Upper lobe of right lung (tissue), 1 donor: ENCODE data around the gene OR51I2. TPM values are rescaled to one million over a fixed set of nuclear protein-coding genes. Genes with fewer than 3 reads are reported as not detected.

ENCODE experiments used
- ATAC-seq: fragments of 200-7000 bp; cut with Tn5 transposase; one replicate; pipeline ENCODE4 v1.9.1; 2020; ENCODE audit warnings: mild to moderate bottlenecking, moderate library complexity
- DNase-seq: peaks from one replicate; pipeline ENCODE4 v3.0.0-alpha.2; 2020
- H3K27ac ChIP-seq: fragments of 200-600 bp; one replicate; pipeline ENCODE4 v1.8.0; 2022
- H3K27me3 ChIP-seq: fragments of 200-600 bp; one replicate; pipeline ENCODE4 v1.8.0; 2022; ENCODE audit warnings: mild to moderate bottlenecking
- H3K36me3 ChIP-seq: fragments of 200-600 bp; one replicate; pipeline ENCODE4 v1.8.0; 2022
- H3K4me1 ChIP-seq: fragments of 200-600 bp; one replicate; pipeline ENCODE4 v1.8.0; 2022
- H3K4me3 ChIP-seq: fragments of 200-600 bp; one replicate; pipeline ENCODE4 v1.8.0; 2022; ENCODE audit warnings: mild to moderate bottlenecking
- H3K9me3 ChIP-seq: fragments of 200-600 bp; one replicate; pipeline ENCODE4 v1.8.0; 2022
- CTCF ChIP-seq: fragments of 200-600 bp; IDR thresholded peaks from one replicate; pipeline ENCODE4 v1.8.0; 2022; ENCODE audit warnings: antibody characterized with exemption
- intact Hi-C: fragments of 100-400 bp; cut with DNase I; formaldehyde crosslinking; loops from one replicate; pipeline ENCODE4 v1.11.0; 2022
- total RNA-seq: library from RNA; stranded (reverse); fragmentation: NEBNext Ultra II Directional; extraction: Animal tissue kit (Norgen Biotek cat#: 25700); gene quantifications from one replicate; pipeline ENCODE4 v1.2.1, GENCODE V29; 2021
- donor health status: DM: no; HTN: yes; CAD: no; lungs with severe emphysema.

The OR51I2 gene
- total RNA-seq, 1 donor from 2014 or later, result not detected

GRCh38 chr11:5505363-5506048, 56.4 kb downstream of the OR51I2 start:
- no peaks in the 10 kb centered on the region for H3K27me3 ChIP-seq
- ATAC-seq, result no peak
- H3K36me3 ChIP-seq, result no peaks in the 10 kb centered on the region
- TF ChIP-seq CTCF, result no peak
- no peak overlapping the region for H3K27ac ChIP-seq
- H3K9me3 ChIP-seq, result no peaks in the 10 kb centered on the region
- no peaks in the 10 kb centered on the region for H3K4me1 ChIP-seq
- intact Hi-C loops, result no loop called here
- DNase-seq, result no peak
- H3K4me3 ChIP-seq, result no peak overlapping the region

Other genes starting within 250 kb of the OR51I2 start
- gene OR51V1, start 248.6 kb upstream of the OR51I2 start, total RNA-seq, result not detected
- gene HBB, start 222.3 kb upstream of the OR51I2 start, total RNA-seq, result 338 TPM
- not detected for gene HBD, start 214.8 kb upstream of the OR51I2 start, total RNA-seq
- not detected for gene HBG1, start 199.5 kb upstream of the OR51I2 start, total RNA-seq
- gene HBG2, start 194.5 kb upstream of the OR51I2 start, total RNA-seq, result 1.0 TPM
- not detected for gene HBE1, start 179.4 kb upstream of the OR51I2 start, total RNA-seq
- gene OR51B4, start 147.4 kb upstream of the OR51I2 start, total RNA-seq, result not detected
- not detected for gene OR51B2, start 125.0 kb upstream of the OR51I2 start, total RNA-seq
- gene OR51B5, start 105.8 kb upstream of the OR51I2 start, total RNA-seq, result not detected
- gene OR51B6, start 97.8 kb upstream of the OR51I2 start, total RNA-seq, result not detected
- gene OR51M1, start 65.5 kb upstream of the OR51I2 start, total RNA-seq, result not detected
- gene OR51Q1, start 27.2 kb upstream of the OR51I2 start, total RNA-seq, result not detected
- gene OR51I1, start 7.8 kb upstream of the OR51I2 start, total RNA-seq, result not detected
- gene OR52D1, start 39.4 kb downstream of the OR51I2 start, total RNA-seq, result not detected
- 0.14 TPM for gene UBQLN3, start 60.6 kb downstream of the OR51I2 start, total RNA-seq
- gene UBQLNL, start 67.4 kb downstream of the OR51I2 start, total RNA-seq, result 0.72 TPM
- gene OR52H1, start 99.2 kb downstream of the OR51I2 start, total RNA-seq, result 0.90 TPM
- not detected for gene OR52B6, start 131.6 kb downstream of the OR51I2 start, total RNA-seq
- 2.4 TPM for gene TRIM6, start 147.3 kb downstream of the OR51I2 start, total RNA-seq
- gene TRIM34, start 175.7 kb downstream of the OR51I2 start, total RNA-seq, result 10.4 TPM
- 44.4 TPM for gene TRIM5, start 235.8 kb downstream of the OR51I2 start, total RNA-seq
- 203 TPM for gene TRIM22, start 240.5 kb downstream of the OR51I2 start, total RNA-seq